Endothelial cell of umbilical vein (primary cell): ENCODE data around the gene GDF2.

Experiments used
- CTCF ChIP-seq, 2 donors: IDR thresholded peaks; 1 replicate in 1 of 2; 2 replicates in 1 of 2; pipeline ENCODE4 v1.5.1; 2011; ENCODE audit warnings: low read length in 2 of 2, mild to moderate bottlenecking in 2 of 2, moderate library complexity in 2 of 2, control low read depth in 1 of 2, inconsistent platforms in 1 of 2, low read depth in 1 of 2; ENCODE audit not compliant: insufficient read depth in 1 of 2; ENCODE audit errors: extremely low read depth in 1 of 2
- EZH2 ChIP-seq: IDR thresholded peaks from 2 replicates; pipeline ENCODE4 v1.6.1; 2012; ENCODE audit warnings: borderline replicate concordance, low read depth, mild to moderate bottlenecking, moderate library complexity, low read length, inconsistent platforms; ENCODE audit not compliant: severe bottlenecking
- GATA2 ChIP-seq: IDR thresholded peaks from 2 replicates; pipeline ENCODE4 v1.7.0; 2011; ENCODE audit warnings: low read depth, mild to moderate bottlenecking, moderate library complexity, mixed read lengths, low read length; ENCODE audit not compliant: insufficient read length, insufficient read depth
- MYC ChIP-seq: IDR thresholded peaks from one replicate; pipeline ENCODE4 v1.6.1; 2011; ENCODE audit warnings: mild to moderate bottlenecking, low read depth, low read length
- POLR2A ChIP-seq: IDR thresholded peaks from 2 replicates; pipeline ENCODE4 v1.6.1; 2012; ENCODE audit warnings: low read depth, mild to moderate bottlenecking, control low read depth, low read length
- POLR2AphosphoS5 ChIP-seq: IDR thresholded peaks from 2 replicates; pipeline ENCODE4 v1.6.1; 2012; ENCODE audit warnings: low read depth, mild to moderate bottlenecking, control low read depth, low read length, moderate library complexity; ENCODE audit not compliant: insufficient read depth

GRCh38 chr10:47308775-47309174, 13.5 kb upstream of the GDF2 start:
- no peak for TF ChIP-seq POLR2A
- no peak for TF ChIP-seq EZH2
- TF ChIP-seq CTCF (IDR thresholded peaks at IDR 0.05; ENCODE audit: extremely low read depth in 1 of 2, insufficient read depth in 1 of 2, low read depth in 1 of 2, low read length in 2 of 2), result no peak
- no peak for TF ChIP-seq POLR2AphosphoS5
- TF ChIP-seq MYC, result no peak
- TF ChIP-seq GATA2, result no peak
